Upper lobe of right lung (tissue), 1 donor: Measurements from ENCODE around the gene RADX. TPM values are rescaled to one million over a fixed set of nuclear protein-coding genes. Genes with fewer than 3 reads are reported as not detected.

ENCODE experiments used
- ATAC-seq: fragments of 200-7000 bp; cut with Tn5 transposase; one replicate; pipeline ENCODE4 v1.9.1; 2020; ENCODE audit warnings: mild to moderate bottlenecking, moderate library complexity
- DNase-seq: peaks from one replicate; pipeline ENCODE4 v3.0.0-alpha.2; 2020
- H3K27ac ChIP-seq: fragments of 200-600 bp; one replicate; pipeline ENCODE4 v1.8.0; 2022
- H3K27me3 ChIP-seq: fragments of 200-600 bp; one replicate; pipeline ENCODE4 v1.8.0; 2022; ENCODE audit warnings: mild to moderate bottlenecking
- H3K36me3 ChIP-seq: fragments of 200-600 bp; one replicate; pipeline ENCODE4 v1.8.0; 2022
- H3K4me1 ChIP-seq: fragments of 200-600 bp; one replicate; pipeline ENCODE4 v1.8.0; 2022
- H3K4me3 ChIP-seq: fragments of 200-600 bp; one replicate; pipeline ENCODE4 v1.8.0; 2022; ENCODE audit warnings: mild to moderate bottlenecking
- H3K9me3 ChIP-seq: fragments of 200-600 bp; one replicate; pipeline ENCODE4 v1.8.0; 2022
- intact Hi-C: fragments of 100-400 bp; cut with DNase I; formaldehyde crosslinking; loops from one replicate; pipeline ENCODE4 v1.11.0; 2022
- microRNA-seq: library from miRNA; unstranded; fragments of <30 nt; microRNA quantifications from one replicate; pipeline ENCODE4 v1.2.0, GENCODE V29; 2020; ENCODE audit warnings: borderline microRNAs expressed
- total RNA-seq: library from RNA; stranded (reverse); fragmentation: NEBNext Ultra II Directional; extraction: Animal tissue kit (Norgen Biotek cat#: 25700); gene quantifications from one replicate; pipeline ENCODE4 v1.2.1, GENCODE V29; 2021
- TF ChIP-seq, protein P1 (sequence below): fragments of 200-600 bp; IDR thresholded peaks from one replicate; pipeline ENCODE4 v1.8.0; 2022; ENCODE audit warnings: antibody characterized with exemption
- donor health status: DM: no; HTN: yes; CAD: no; lungs with severe emphysema.

Gene RADX
- total RNA-seq, 1 donor from 2014 or later: 2.4 TPM

DNA sequence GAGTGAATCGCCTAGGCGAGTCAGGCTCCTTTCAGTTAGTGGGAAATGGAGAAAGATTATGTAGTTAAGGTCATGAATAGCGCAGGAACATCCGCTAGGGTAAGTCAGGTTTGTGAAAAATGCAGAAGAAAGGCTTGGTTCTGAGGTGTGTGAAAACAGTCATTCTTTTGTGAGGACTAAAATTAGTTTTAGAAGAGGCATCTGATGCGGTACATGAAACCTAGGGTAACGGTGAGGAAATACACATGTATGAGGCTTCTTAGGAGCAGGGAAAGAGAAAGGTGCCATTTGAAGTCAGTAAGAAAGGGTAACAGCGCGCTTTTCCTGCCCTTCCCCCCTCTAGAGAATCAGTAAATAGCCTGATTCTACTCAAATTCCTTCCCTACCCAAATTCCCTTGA, 114.2 kb downstream of the RADX start:
- ATAC-seq: peak; percentile 5
- peak overlapping the region; percentile 48 for H3K4me3 ChIP-seq
- no peak for DNase-seq
- intact Hi-C loops: no loop called here
- no peaks in the 10 kb centered on the region for H3K36me3 ChIP-seq
- TF ChIP-seq, protein P1, sequence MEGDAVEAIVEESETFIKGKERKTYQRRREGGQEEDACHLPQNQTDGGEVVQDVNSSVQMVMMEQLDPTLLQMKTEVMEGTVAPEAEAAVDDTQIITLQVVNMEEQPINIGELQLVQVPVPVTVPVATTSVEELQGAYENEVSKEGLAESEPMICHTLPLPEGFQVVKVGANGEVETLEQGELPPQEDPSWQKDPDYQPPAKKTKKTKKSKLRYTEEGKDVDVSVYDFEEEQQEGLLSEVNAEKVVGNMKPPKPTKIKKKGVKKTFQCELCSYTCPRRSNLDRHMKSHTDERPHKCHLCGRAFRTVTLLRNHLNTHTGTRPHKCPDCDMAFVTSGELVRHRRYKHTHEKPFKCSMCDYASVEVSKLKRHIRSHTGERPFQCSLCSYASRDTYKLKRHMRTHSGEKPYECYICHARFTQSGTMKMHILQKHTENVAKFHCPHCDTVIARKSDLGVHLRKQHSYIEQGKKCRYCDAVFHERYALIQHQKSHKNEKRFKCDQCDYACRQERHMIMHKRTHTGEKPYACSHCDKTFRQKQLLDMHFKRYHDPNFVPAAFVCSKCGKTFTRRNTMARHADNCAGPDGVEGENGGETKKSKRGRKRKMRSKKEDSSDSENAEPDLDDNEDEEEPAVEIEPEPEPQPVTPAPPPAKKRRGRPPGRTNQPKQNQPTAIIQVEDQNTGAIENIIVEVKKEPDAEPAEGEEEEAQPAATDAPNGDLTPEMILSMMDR: no peak
- no peak overlapping the region for H3K27ac ChIP-seq
- no peaks in the 10 kb centered on the region for H3K4me1 ChIP-seq
- H3K27me3 ChIP-seq: no peaks in the 10 kb centered on the region
- no peaks in the 10 kb centered on the region for H3K9me3 ChIP-seq

DNA sequence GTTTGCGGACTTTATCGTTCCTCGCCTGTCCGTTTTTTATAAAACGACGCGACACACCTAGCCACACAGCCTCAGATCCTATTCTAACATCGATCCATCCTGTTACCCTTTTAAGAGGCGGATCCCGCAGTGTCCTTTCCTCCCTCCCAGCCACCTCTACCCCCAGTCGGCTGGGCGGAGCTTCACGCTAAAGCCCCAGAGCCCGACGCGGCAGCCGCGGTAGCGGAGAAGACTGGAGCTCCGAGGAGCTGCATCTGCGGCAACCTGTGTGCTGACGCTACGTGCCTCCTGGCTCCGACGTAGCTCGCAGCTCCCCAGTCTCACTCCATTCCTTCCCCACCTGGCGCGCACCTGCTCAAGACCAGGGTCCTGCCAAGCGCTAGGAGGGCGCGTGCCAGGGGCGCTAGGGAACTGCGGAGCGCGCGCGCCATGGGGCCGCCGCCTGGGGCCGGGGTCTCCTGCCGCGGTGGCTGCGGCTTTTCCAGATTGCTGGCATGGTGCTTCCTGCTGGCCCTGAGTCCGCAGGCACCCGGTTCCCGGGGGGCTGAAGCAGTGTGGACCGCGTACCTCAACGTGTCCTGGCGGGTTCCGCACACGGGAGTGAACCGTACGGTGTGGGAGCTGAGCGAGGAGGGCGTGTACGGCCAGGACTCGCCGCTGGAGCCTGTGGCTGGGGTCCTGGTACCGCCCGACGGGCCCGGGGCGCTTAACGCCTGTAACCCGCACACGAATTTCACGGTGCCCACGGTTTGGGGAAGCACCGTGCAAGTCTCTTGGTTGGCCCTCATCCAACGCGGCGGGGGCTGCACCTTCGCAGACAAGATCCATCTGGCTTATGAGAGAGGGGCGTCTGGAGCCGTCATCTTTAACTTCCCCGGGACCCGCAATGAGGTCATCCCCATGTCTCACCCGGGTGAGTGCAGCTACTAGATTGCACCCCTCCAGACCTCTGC, 115.0 kb downstream of the RADX start, which contains the start of gene RNF128:
RNF128 (plus strand) TSS at position 217 of the 953 bp plus-strand sequence; CDS start at position 430, 213 bp downstream.
- Histone ChIP-seq H3K36me3 (no peaks in the 10 kb centered on the region), H3K9me3 (no peaks in the 10 kb centered on the region), H3K4me3 (peak within 1 kb of the TSS; percentile 48), H3K27me3 (no peaks in the 10 kb centered on the region), H3K4me1 (no peaks in the 10 kb centered on the region), H3K27ac (peak within 1 kb of the TSS; percentile 58)
- peak; percentile 94 for ATAC-seq
- intact Hi-C loops: no loop called here
- DNase-seq: peak; percentile 83
- TF ChIP-seq, protein P1: no peak

DNA sequence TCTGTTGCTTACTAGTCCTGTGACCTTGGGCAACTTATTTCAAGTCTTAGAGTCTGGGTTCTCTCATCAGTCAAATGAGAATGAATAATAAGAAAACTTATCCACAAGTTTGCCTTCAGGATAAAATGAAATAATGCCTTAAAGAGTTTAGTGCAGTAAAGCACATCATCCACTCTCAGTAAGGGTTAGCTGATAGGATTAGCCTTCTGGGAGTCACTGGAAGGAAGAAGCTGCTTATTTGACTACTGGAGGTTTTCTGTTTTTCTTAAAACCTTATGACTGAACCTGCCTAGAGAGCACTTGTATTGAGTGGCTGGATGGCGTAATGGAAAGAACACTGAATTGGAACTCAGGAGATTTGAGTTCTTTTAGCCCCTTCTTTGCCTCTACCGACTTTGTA, 116.6 kb downstream of the RADX start:
- DNase-seq (no peak), ATAC-seq (no peak)
- Histone ChIP-seq H3K27me3 (no peaks in the 10 kb centered on the region), H3K9me3 (no peaks in the 10 kb centered on the region), H3K27ac (no peak overlapping the region), H3K4me1 (no peaks in the 10 kb centered on the region), H3K36me3 (no peaks in the 10 kb centered on the region), H3K4me3 (peak overlapping the region; percentile 48)
- TF ChIP-seq, protein P1: no peak
- intact Hi-C loops: no loop called here

Small RNAs within 50 kb of the gene (microRNA-seq; reads per million reads assigned to microRNA genes)
- not detected for gene MIR548AN

Other genes with a start within 250 kb of the RADX start
- 18.1 TPM for gene RNF128, start 114.7 kb downstream of the RADX start, total RNA-seq
- gene TBC1D8B, start 190.7 kb downstream of the RADX start, total RNA-seq: 8.4 TPM